Memory B cell (primary cell): Measurements from ENCODE around the gene SNCAIP.
"Not testable (repeated sequence)": the region's sequence is repeated elsewhere in the genome, so short reads cannot be mapped to it uniquely, and the experiment has no call there.

Source experiments
- ATAC-seq: fragments of 150-1000 bp; cut with Tn5 transposase; 2 replicates; pipeline ENCODE4 v1.10.0; 2021; ENCODE audit warnings: low read depth, mild to moderate bottlenecking, moderate library complexity
- DNase-seq, 2 donors: peaks; one replicate each; pipeline ENCODE4 v3.0.0; 2022; ENCODE audit warnings: low spot score in 2 of 2
- H3K27ac Mint-ChIP-seq: one replicate; pipeline ENCODE4 v1.8.0; 2022; ENCODE audit warnings: mild to moderate bottlenecking, moderate library complexity, mixed read lengths
- H3K27me3 Mint-ChIP-seq: one replicate; pipeline ENCODE4 v1.8.0; 2022; ENCODE audit warnings: mixed read lengths
- H3K36me3 Mint-ChIP-seq: one replicate; pipeline ENCODE4 v1.8.0; 2022; ENCODE audit warnings: mild to moderate bottlenecking, mixed read lengths
- H3K4me1 Mint-ChIP-seq: one replicate; pipeline ENCODE4 v1.8.0; 2022; ENCODE audit warnings: mixed read lengths
- H3K4me3 Mint-ChIP-seq: one replicate; pipeline ENCODE4 v1.8.0; 2022; ENCODE audit warnings: mild to moderate bottlenecking, moderate library complexity, mixed read lengths
- H3K9me3 Mint-ChIP-seq: one replicate; pipeline ENCODE4 v1.8.0; 2022; ENCODE audit warnings: mixed read lengths

Gene SNCAIP

GRCh38 chr5:122471031-122471751, 159.2 kb downstream of the SNCAIP start:
- Mint-ChIP-seq H3K9me3 (no peaks in the 10 kb centered on the region), H3K36me3 (no peaks in the 10 kb centered on the region), H3K4me3 (no peak overlapping the region), H3K27ac (no peak overlapping the region), H3K27me3 (peaks cover 16% of the 10 kb centered on the region), H3K4me1 (no peaks in the 10 kb centered on the region)
- ATAC-seq (no peak), DNase-seq (no peak)

GRCh38 chr5:122471752-122472061, 159.7 kb downstream of the SNCAIP start:
- Mint-ChIP-seq H3K4me3 (no peak overlapping the region), H3K27ac (no peak overlapping the region), H3K9me3 (no peaks in the 10 kb centered on the region), H3K36me3 (no peaks in the 10 kb centered on the region), H3K27me3 (peaks cover 18% of the 10 kb centered on the region), H3K4me1 (no peaks in the 10 kb centered on the region)
- no peak for ATAC-seq
- no peak for DNase-seq

- Mint-ChIP-seq H3K36me3 (no peaks in the 10 kb centered on the region), H3K9me3 (no peaks in the 10 kb centered on the region), H3K27ac (no peak overlapping the region), H3K4me1 (no peaks in the 10 kb centered on the region), H3K27me3 (peaks cover 21% of the 10 kb centered on the region), H3K4me3 (no peak overlapping the region)
- ATAC-seq (no peak), DNase-seq (no peak)
Observed at GRCh38 chr5:122473138-122473843, 161.3 kb downstream of the SNCAIP start.

GRCh38 chr5:122473941-122474340, 161.9 kb downstream of the SNCAIP start:
- H3K36me3 Mint-ChIP-seq: no peaks in the 10 kb centered on the region
- no peaks in the 10 kb centered on the region for H3K4me1 Mint-ChIP-seq
- H3K4me3 Mint-ChIP-seq: no peak overlapping the region
- no peak overlapping the region for H3K27ac Mint-ChIP-seq
- peaks cover 21% of the 10 kb centered on the region for H3K27me3 Mint-ChIP-seq
- DNase-seq (no peak), ATAC-seq (no peak)
- no peaks in the 10 kb centered on the region for H3K9me3 Mint-ChIP-seq

- DNase-seq (no peak), ATAC-seq (no peak)
- Mint-ChIP-seq H3K36me3 (no peaks in the 10 kb centered on the region), H3K27ac (no peak overlapping the region), H3K4me1 (no peaks in the 10 kb centered on the region), H3K27me3 (peaks cover 10% of the 10 kb centered on the region), H3K9me3 (no peaks in the 10 kb centered on the region), H3K4me3 (no peak overlapping the region)
Observed at GRCh38 chr5:122478741-122479442, 166.9 kb downstream of the SNCAIP start.

- Mint-ChIP-seq H3K4me3 (no peak overlapping the region), H3K27me3 (peaks cover 10% of the 10 kb centered on the region), H3K27ac (no peak overlapping the region), H3K36me3 (no peaks in the 10 kb centered on the region), H3K9me3 (no peaks in the 10 kb centered on the region), H3K4me1 (no peaks in the 10 kb centered on the region)
- no peak for DNase-seq
- no peak for ATAC-seq
Observed at GRCh38 chr5:122480146-122480545, 168.1 kb downstream of the SNCAIP start.

GRCh38 chr5:122484103-122484502, 172.1 kb downstream of the SNCAIP start:
- Mint-ChIP-seq H3K4me3 (no peak overlapping the region), H3K36me3 (peaks cover 3% of the 10 kb centered on the region)

GRCh38 chr5:122485226-122485625, 173.2 kb downstream of the SNCAIP start:
- H3K27ac Mint-ChIP-seq: no peak overlapping the region
- H3K9me3 Mint-ChIP-seq: peaks cover 2% of the 10 kb centered on the region
- peaks cover 12% of the 10 kb centered on the region for H3K27me3 Mint-ChIP-seq
- peaks cover 4% of the 10 kb centered on the region for H3K36me3 Mint-ChIP-seq
- ATAC-seq: no peak
- no peaks in the 10 kb centered on the region for H3K4me1 Mint-ChIP-seq
- DNase-seq: no peak
- H3K4me3 Mint-ChIP-seq: no peak overlapping the region

More at GRCh38 chr5:122484103-122484502, 172.1 kb downstream of the SNCAIP start:
- Mint-ChIP-seq H3K27ac (no peak overlapping the region), H3K4me1 (no peaks in the 10 kb centered on the region), H3K9me3 (peaks cover 2% of the 10 kb centered on the region), H3K27me3 (peaks cover 12% of the 10 kb centered on the region)
- DNase-seq: no peak
- no peak for ATAC-seq

GRCh38 chr5:122486616-122487015, 174.6 kb downstream of the SNCAIP start:
- peaks cover 13% of the 10 kb centered on the region for H3K27me3 Mint-ChIP-seq
- not testable (repeated sequence) for H3K4me3 Mint-ChIP-seq, ATAC-seq, DNase-seq, H3K27ac Mint-ChIP-seq, H3K36me3 Mint-ChIP-seq, H3K9me3 Mint-ChIP-seq, H3K4me1 Mint-ChIP-seq

- DNase-seq (no peak), ATAC-seq (no peak)
- peaks cover 3% of the 10 kb centered on the region for H3K9me3 Mint-ChIP-seq
- peaks cover 3% of the 10 kb centered on the region for H3K4me1 Mint-ChIP-seq
- H3K27ac Mint-ChIP-seq: no peak overlapping the region
- H3K27me3 Mint-ChIP-seq: peaks cover 14% of the 10 kb centered on the region
- H3K4me3 Mint-ChIP-seq: no peak overlapping the region
- peaks cover 1% of the 10 kb centered on the region for H3K36me3 Mint-ChIP-seq
Observed at GRCh38 chr5:122490718-122491117, 178.7 kb downstream of the SNCAIP start.

- DNase-seq (no peak), ATAC-seq (no peak)
- Mint-ChIP-seq H3K4me1 (peaks cover 3% of the 10 kb centered on the region), H3K27me3 (peaks cover 13% of the 10 kb centered on the region), H3K27ac (no peak overlapping the region), H3K36me3 (peaks cover 1% of the 10 kb centered on the region), H3K4me3 (no peak overlapping the region), H3K9me3 (peaks cover 3% of the 10 kb centered on the region)
Observed at GRCh38 chr5:122492675-122493074, 180.6 kb downstream of the SNCAIP start.

GRCh38 chr5:122493091-122494021, 181.3 kb downstream of the SNCAIP start:
- DNase-seq: no peak
- H3K36me3 Mint-ChIP-seq: peaks cover 1% of the 10 kb centered on the region
- H3K27me3 Mint-ChIP-seq: peaks cover 11% of the 10 kb centered on the region
- H3K27ac Mint-ChIP-seq: no peak overlapping the region
- no peak for ATAC-seq
- no peak overlapping the region for H3K4me3 Mint-ChIP-seq
- peaks cover 3% of the 10 kb centered on the region for H3K9me3 Mint-ChIP-seq
- H3K4me1 Mint-ChIP-seq: peaks cover 3% of the 10 kb centered on the region

- DNase-seq: no peak
- no peak for ATAC-seq
- H3K4me3 Mint-ChIP-seq: no peak overlapping the region
- peaks cover 7% of the 10 kb centered on the region for H3K27me3 Mint-ChIP-seq
- H3K9me3 Mint-ChIP-seq: peaks cover 3% of the 10 kb centered on the region
- H3K36me3 Mint-ChIP-seq: peaks cover 1% of the 10 kb centered on the region
- no peak overlapping the region for H3K27ac Mint-ChIP-seq
- peaks cover 3% of the 10 kb centered on the region for H3K4me1 Mint-ChIP-seq
Observed at GRCh38 chr5:122494109-122494508, 182.1 kb downstream of the SNCAIP start.
